HG03039 (cell line): Measurements from ENCODE around the gene HNRNPA3.
"Not testable (repeated sequence)": the region's sequence is repeated elsewhere in the genome, so short reads cannot be mapped to it uniquely, and the experiment has no call there.

Source experiments
- ATAC-seq: cut with Tn5 transposase; IDR thresholded peaks from one replicate; pipeline ENCODE4 v1.9.1; 2021; ENCODE audit warnings: mild to moderate bottlenecking, moderate library complexity; ENCODE audit not compliant: unreplicated experiment

The HNRNPA3 gene

GRCh38 chr2:177254433-177255226 is 42.0 kb downstream of the HNRNPA3 start:
- no peak for ATAC-seq

- no peak for ATAC-seq
Measured at GRCh38 chr2:177255227-177255601, 42.6 kb downstream of the HNRNPA3 start.

DNA sequence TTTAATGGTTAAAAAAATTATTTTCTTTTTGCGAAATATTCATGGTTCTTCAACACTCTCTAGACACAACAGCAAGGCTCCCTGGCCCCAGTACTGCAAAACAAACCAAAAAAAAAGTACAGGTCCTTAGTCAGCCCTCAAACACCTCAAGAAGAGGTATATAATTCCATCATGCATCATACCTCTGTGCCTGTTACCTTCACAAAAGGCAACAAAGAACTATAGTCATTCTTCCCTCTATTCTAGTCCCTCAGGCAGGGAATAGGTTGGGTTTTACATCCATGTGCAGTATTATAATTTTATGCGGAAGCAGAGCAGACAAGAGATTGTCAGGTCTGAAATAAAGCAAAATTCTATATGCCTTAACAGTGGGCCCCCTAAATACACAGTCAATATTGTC is 43.4 kb downstream of the HNRNPA3 start:
- ATAC-seq = no peak

GRCh38 chr2:177256695-177257094 is 44.1 kb downstream of the HNRNPA3 start:
- no peak for ATAC-seq

GRCh38 chr2:177257471-177257870 is 44.9 kb downstream of the HNRNPA3 start:
- ATAC-seq = no peak

- ATAC-seq = no peak
Measured at GRCh38 chr2:177258059-177258458, 45.5 kb downstream of the HNRNPA3 start.

DNA sequence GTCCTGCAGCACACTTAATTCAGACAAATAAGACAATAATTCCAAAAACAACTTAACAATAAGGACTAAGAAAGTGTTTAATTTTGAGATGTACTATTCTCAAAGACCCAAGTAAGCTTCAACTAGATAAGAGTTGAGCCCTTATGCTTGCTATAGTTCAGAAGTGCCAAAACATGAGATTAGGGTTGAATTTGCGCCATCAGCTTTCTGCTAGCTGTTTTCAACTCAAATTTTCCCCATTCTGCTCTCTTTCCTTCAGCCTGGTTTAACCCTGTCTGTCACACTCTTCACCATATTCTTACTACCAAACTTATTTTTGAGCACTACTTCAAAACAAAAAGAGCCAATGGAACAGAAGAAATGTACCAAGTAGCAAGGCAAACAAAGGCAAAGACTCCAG is 47.8 kb downstream of the HNRNPA3 start:
- ATAC-seq = no peak

DNA sequence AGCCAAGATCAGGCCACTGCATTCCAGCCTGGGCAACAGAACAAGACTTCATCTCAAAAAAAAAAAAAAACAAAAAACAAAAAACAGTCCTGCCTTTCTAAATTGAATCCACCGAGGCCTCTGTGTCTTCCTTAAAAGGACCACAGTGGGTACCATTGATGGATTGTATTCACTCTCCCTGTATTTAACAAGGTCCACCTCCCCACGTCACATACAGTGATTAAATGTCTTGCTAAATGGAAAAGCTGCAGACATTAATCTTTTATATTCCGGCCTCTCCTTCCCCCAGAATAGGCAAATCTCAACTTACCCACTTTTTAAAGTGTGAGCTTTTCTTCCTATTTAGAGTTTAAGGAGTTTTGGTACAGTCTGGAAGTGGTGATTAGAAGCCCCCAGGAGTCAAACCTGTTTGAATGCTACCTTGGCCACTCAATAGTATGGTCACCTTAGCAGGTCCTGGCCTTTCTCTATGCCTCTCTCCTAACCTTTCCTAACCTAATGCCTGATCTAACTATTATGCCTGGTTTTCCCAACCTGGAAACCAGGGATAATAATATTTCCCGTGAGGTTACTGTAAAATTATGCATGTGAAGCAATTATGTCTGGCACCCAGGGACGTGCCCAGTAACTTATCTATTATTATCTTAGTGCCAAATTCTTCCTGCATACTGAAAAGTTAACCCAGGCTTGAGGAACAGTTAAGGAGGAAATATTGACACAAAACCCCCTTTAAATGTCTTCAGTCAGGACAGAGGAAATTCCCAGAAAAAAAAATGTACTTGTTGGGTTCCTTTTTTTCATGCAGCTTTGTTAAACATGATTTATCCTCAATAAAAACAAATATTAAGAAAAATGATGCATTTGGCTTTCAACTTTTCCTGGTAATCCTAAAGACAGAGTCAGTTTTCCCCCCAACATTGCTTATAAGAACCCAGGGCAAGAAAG is 48.8 kb downstream of the HNRNPA3 start:
- no peak for ATAC-seq

GRCh38 chr2:177262092-177262491 is 49.5 kb downstream of the HNRNPA3 start:
- no peak for ATAC-seq

GRCh38 chr2:177262958-177263450 is 50.4 kb downstream of the HNRNPA3 start:
- ATAC-seq = no peak

GRCh38 chr2:177263451-177264208 is 51.0 kb downstream of the HNRNPA3 start:
- ATAC-seq = peak; percentile 48

GRCh38 chr2:177264209-177264692 is 51.7 kb downstream of the HNRNPA3 start:
- peak; percentile 26 for ATAC-seq

DNA sequence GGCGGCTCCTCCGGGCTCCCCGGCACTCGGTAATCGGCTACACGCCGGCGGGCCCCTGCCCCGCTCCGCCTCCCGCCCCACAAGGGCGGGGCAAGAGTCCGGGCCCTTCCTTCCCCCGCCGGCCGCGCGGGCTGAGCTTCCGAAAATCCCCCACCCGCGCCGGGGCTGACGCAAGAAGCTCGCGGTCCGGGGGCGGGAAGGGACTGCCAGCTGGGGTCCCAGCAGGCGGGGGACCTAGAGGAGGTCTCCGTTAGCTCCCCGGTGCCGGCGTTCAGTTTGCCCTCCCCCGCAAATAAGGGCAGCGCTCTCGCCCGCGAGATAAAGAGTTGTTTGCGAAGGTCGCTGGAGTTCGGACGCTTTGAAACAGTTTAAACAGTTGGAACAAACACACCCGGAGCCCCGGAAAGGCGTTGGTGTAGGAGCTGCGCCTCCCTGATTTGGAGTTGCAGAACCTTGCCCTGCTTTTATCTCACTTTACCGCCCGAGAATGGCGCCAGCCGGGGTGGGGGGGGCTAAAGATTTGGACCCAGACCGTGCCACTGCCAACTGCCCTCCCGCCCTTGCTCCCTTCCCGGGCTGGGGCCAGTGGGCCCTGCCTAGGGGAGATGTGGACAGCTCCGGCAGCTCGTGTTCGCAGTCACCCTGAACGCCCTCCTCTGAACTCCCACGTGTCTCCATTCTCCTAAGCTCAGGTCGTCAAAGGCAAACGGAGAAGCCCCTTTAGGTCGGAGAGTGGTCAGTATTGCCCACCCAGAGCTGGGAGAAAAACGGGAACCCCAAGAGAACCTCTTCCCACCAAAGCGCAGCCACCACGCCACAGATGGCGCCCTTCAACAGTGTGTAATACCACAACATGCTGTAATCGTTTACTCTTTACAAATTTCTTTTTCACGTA is 52.3 kb downstream of the HNRNPA3 start, which contains the start of gene NFE2L2:
NFE2L2 (minus strand) TSS at position 35 of the 895 bp plus-strand sequence. CDS start 151 bp downstream, outside the sequence.
- peak; percentile 67 for ATAC-seq

GRCh38 chr2:177265824-177266817 is 53.5 kb downstream of the HNRNPA3 start:
- no peak for ATAC-seq

GRCh38 chr2:177266955-177267354 is 54.4 kb downstream of the HNRNPA3 start:
- ATAC-seq = not testable (repeated sequence)

GRCh38 chr2:177268187-177268871 is 55.7 kb downstream of the HNRNPA3 start:
- ATAC-seq = no peak

DNA sequence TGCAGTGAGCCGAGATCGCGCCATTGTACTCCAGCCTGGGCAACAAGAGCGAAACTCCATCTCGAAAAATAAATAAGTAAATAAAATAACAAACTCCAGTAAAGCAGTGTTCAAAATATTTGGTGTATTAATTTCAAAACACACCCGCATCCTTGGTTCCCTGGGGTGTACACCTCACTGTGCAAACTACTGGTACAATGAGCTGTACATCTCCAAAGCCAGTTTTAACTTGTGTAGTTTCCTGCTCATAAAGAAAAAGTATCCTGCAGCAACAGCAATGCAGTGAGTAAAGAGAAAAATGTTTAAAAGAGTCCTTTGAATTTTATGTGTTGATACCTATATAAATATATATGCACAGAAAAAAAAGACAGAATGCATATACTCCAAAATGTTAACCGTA is 56.3 kb downstream of the HNRNPA3 start:
- ATAC-seq = no peak

GRCh38 chr2:177270531-177270930 is 57.9 kb downstream of the HNRNPA3 start:
- ATAC-seq = no peak
